Neural cell (in vitro differentiated cells): ENCODE results near the gene ABHD5. TPM values are rescaled to one million over a fixed set of nuclear protein-coding genes. Genes with fewer than 3 reads are reported as not detected.

Source experiments
- H2AFZ ChIP-seq: fragments of 200-600, 300-800 bp; sonication (generic), shearing (Covaris generic); 2 replicates; pipeline ENCODE4 v1.6.0; 2014; ENCODE audit warnings: low read depth, mild to moderate bottlenecking, antibody characterized with exemption, low read length, moderate library complexity
- H3F3A ChIP-seq: fragments of 200-600 bp; shearing (Covaris generic); 2 replicates; pipeline ENCODE4 v1.6.1; 2016; ENCODE audit warnings: mild to moderate bottlenecking, moderate library complexity, mixed read lengths, antibody characterized with exemption, low read length; ENCODE audit not compliant: insufficient read depth, poor library complexity, severe bottlenecking
- H3K27ac ChIP-seq: fragments of 200-600, 300-800 bp; sonication (generic), shearing (Covaris generic); 2 replicates; pipeline ENCODE4 v1.5.1; 2014; ENCODE audit warnings: mild to moderate bottlenecking, low read length, moderate library complexity
- H3K27me3 ChIP-seq: fragments of 300-800, 200-600 bp; sonication (generic), shearing (Covaris generic); 2 replicates; pipeline ENCODE4 v1.6.0; 2014; ENCODE audit warnings: mild to moderate bottlenecking, low read depth, low read length, moderate library complexity; ENCODE audit not compliant: insufficient read depth
- H3K36me3 ChIP-seq: fragments of 300-800, 200-600 bp; sonication (generic), shearing (Covaris generic); 2 replicates; pipeline ENCODE4 v1.5.1; 2014; ENCODE audit warnings: mild to moderate bottlenecking, antibody characterized with exemption, low read length, moderate library complexity; ENCODE audit not compliant: insufficient read depth
- H3K4me2 ChIP-seq: fragments of 300-800, 200-600 bp; sonication (generic), shearing (Covaris generic); 2 replicates; pipeline ENCODE4 v1.6.0; 2014; ENCODE audit warnings: mild to moderate bottlenecking, low read length
- H3K4me3 ChIP-seq: fragments of 300-800, 200-600 bp; sonication (generic), shearing (Covaris generic); 2 replicates; pipeline ENCODE4 v1.5.1; 2014; ENCODE audit warnings: mild to moderate bottlenecking, low read length, moderate library complexity
- H3K79me2 ChIP-seq: fragments of 200-600 bp; shearing (Covaris generic); replicated peaks from 2 replicates; pipeline ENCODE4 v1.6.0; 2014; ENCODE audit warnings: mild to moderate bottlenecking, low read length, moderate library complexity; ENCODE audit not compliant: insufficient read depth
- H3K9ac ChIP-seq: fragments of 300-800, 200-600 bp; sonication (generic), shearing (Covaris generic); 2 replicates; pipeline ENCODE4 v1.6.1; 2016; ENCODE audit warnings: mild to moderate bottlenecking, low read length, mixed read lengths
- H3K9me2 ChIP-seq: fragments of 200-600 bp; shearing (Covaris generic); 2 replicates; pipeline ENCODE4 v1.6.1; 2016; ENCODE audit warnings: mild to moderate bottlenecking, low read length, mixed read lengths; ENCODE audit not compliant: insufficient read depth
- H3K9me3 ChIP-seq: fragments of 200-600, 300-800 bp; sonication (generic), shearing (Covaris generic); 2 replicates; pipeline ENCODE4 v1.6.1; 2016; ENCODE audit warnings: mild to moderate bottlenecking, mixed run types, low read length, moderate library complexity, mixed read lengths
- H4K20me1 ChIP-seq: fragments of 200-600 bp; shearing (Covaris generic); 2 replicates; pipeline ENCODE4 v1.6.1; 2016; ENCODE audit warnings: mild to moderate bottlenecking, mixed run types; ENCODE audit not compliant: insufficient read depth
- EP300 ChIP-seq: fragments of 450-650 bp; conservative IDR thresholded peaks from 2 replicates; pipeline ENCODE4 v1.6.1; 2014; ENCODE audit warnings: antibody characterized with exemption, mild to moderate bottlenecking, moderate library complexity; ENCODE audit not compliant: poor library complexity, severe bottlenecking
- EZH2 ChIP-seq: fragments of 200-600, 300-800 bp; shearing (Covaris generic), sonication (generic); IDR thresholded peaks from 2 replicates; pipeline ENCODE4 v1.6.1; 2014; ENCODE audit warnings: antibody characterized with exemption, low read length, borderline replicate concordance, mild to moderate bottlenecking; ENCODE audit not compliant: insufficient read depth, poor library complexity, severe bottlenecking
- MXI1 ChIP-seq: fragments of 450-650 bp; conservative IDR thresholded peaks from 2 replicates; pipeline ENCODE4 v1.6.1; 2014; ENCODE audit warnings: antibody characterized with exemption, mild to moderate bottlenecking; ENCODE audit not compliant: poor library complexity, severe bottlenecking
- POLR2AphosphoS5 ChIP-seq: IDR thresholded peaks from 2 replicates; pipeline ENCODE4 v1.6.1; 2012
- RAD21 ChIP-seq: fragments of 450-650 bp; conservative IDR thresholded peaks from 2 replicates; pipeline ENCODE4 v1.6.1; 2014; ENCODE audit warnings: antibody characterized with exemption, mild to moderate bottlenecking, moderate library complexity
- SMC3 ChIP-seq: fragments of 450-650 bp; conservative IDR thresholded peaks from 2 replicates; pipeline ENCODE4 v1.6.1; 2014; ENCODE audit warnings: antibody characterized with exemption, mild to moderate bottlenecking, moderate library complexity; ENCODE audit not compliant: poor library complexity
- TAF1 ChIP-seq: IDR thresholded peaks from 2 replicates; pipeline ENCODE4 v1.6.1; 2012; ENCODE audit warnings: low read depth
- polyA plus RNA-seq: library from polyadenylated mRNA; depleted of rRNA; stranded (reverse); fragments of >200 nt; gene quantifications from 2 replicates; pipeline ENCODE4 v1.2.3, GENCODE V29; 2014
- TF ChIP-seq, protein P1 (sequence below): fragments of 450-650 bp; IDR thresholded peaks from 2 replicates; pipeline ENCODE4 v1.5.1; 2014; ENCODE audit warnings: antibody characterized with exemption, mild to moderate bottlenecking, moderate library complexity; ENCODE audit not compliant: poor library complexity, severe bottlenecking
- TF ChIP-seq, protein P2 (sequence below): IDR thresholded peaks from 2 replicates; pipeline ENCODE4 v1.6.1; 2012; ENCODE audit warnings: borderline replicate concordance

ABHD5 gene
- polyA plus RNA-seq, 1 donor from 2014 or later, result 26.6 TPM

DNA sequence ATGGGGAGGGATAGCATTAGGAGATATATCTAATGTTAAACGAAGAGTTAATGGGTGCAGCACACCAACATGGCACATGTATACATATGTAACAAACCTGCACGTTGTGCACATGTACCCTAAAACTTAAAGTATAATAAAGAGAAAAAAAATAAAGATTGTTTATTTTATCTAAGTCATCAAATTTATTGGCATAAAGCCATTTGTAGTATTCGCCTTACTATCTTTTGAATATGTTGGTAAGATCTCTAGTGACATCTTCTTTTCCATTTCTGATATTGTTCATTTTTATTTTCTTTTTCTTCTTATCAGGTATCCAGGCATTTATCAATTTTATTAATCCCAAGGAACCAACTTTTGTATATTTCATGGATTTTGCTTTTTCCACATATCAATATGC, 5.8 kb upstream of the ABHD5 start:
- no peak overlapping the region for H2AFZ ChIP-seq
- H3K27ac ChIP-seq, result no peak overlapping the region
- H3K9me2 ChIP-seq, result no peaks in the 10 kb centered on the region
- no peak overlapping the region for H3K4me2 ChIP-seq
- H3K9ac ChIP-seq, result no peak overlapping the region
- H3K79me2 ChIP-seq, result no peaks in the 10 kb centered on the region
- no peak overlapping the region for H3K4me3 ChIP-seq
- TF ChIP-seq MXI1, result no peak
- TF ChIP-seq EZH2, result no peak
- TF ChIP-seq EP300, result no peak
- no peak for TF ChIP-seq POLR2AphosphoS5
- TF ChIP-seq, protein P1, sequence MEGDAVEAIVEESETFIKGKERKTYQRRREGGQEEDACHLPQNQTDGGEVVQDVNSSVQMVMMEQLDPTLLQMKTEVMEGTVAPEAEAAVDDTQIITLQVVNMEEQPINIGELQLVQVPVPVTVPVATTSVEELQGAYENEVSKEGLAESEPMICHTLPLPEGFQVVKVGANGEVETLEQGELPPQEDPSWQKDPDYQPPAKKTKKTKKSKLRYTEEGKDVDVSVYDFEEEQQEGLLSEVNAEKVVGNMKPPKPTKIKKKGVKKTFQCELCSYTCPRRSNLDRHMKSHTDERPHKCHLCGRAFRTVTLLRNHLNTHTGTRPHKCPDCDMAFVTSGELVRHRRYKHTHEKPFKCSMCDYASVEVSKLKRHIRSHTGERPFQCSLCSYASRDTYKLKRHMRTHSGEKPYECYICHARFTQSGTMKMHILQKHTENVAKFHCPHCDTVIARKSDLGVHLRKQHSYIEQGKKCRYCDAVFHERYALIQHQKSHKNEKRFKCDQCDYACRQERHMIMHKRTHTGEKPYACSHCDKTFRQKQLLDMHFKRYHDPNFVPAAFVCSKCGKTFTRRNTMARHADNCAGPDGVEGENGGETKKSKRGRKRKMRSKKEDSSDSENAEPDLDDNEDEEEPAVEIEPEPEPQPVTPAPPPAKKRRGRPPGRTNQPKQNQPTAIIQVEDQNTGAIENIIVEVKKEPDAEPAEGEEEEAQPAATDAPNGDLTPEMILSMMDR, result no peak
- no peak for TF ChIP-seq SMC3
- TF ChIP-seq RAD21, result no peak
- TF ChIP-seq TAF1, result no peak
- TF ChIP-seq, protein P2, sequence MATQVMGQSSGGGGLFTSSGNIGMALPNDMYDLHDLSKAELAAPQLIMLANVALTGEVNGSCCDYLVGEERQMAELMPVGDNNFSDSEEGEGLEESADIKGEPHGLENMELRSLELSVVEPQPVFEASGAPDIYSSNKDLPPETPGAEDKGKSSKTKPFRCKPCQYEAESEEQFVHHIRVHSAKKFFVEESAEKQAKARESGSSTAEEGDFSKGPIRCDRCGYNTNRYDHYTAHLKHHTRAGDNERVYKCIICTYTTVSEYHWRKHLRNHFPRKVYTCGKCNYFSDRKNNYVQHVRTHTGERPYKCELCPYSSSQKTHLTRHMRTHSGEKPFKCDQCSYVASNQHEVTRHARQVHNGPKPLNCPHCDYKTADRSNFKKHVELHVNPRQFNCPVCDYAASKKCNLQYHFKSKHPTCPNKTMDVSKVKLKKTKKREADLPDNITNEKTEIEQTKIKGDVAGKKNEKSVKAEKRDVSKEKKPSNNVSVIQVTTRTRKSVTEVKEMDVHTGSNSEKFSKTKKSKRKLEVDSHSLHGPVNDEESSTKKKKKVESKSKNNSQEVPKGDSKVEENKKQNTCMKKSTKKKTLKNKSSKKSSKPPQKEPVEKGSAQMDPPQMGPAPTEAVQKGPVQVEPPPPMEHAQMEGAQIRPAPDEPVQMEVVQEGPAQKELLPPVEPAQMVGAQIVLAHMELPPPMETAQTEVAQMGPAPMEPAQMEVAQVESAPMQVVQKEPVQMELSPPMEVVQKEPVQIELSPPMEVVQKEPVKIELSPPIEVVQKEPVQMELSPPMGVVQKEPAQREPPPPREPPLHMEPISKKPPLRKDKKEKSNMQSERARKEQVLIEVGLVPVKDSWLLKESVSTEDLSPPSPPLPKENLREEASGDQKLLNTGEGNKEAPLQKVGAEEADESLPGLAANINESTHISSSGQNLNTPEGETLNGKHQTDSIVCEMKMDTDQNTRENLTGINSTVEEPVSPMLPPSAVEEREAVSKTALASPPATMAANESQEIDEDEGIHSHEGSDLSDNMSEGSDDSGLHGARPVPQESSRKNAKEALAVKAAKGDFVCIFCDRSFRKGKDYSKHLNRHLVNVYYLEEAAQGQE, result no peak
- H3F3A ChIP-seq, result no peaks in the 10 kb centered on the region
- no peaks in the 10 kb centered on the region for H4K20me1 ChIP-seq
- no peaks in the 10 kb centered on the region for H3K27me3 ChIP-seq
- no peaks in the 10 kb centered on the region for H3K36me3 ChIP-seq
- H3K9me3 ChIP-seq, result no peaks in the 10 kb centered on the region

DNA sequence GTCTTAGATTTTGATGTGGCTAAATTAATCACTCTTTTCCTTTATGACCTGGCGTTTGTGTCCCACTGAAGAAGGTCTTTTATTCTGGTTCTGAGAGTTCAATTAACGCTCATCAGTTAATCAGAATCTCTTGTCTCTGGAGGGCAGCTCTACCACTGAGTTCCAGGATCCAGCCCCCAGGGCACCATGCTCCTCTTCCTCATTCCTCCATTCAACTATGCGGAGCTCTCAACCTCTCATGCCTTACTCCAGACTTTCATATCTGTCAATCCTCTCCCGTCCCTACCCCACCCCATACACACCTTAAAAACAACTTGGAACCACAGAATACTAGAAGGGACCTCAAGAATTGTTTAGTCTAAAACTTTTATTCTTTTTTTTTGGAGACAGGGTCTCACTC, 4.8 kb upstream of the ABHD5 start:
- no peaks in the 10 kb centered on the region for H4K20me1 ChIP-seq
- H3K79me2 ChIP-seq, result no peaks in the 10 kb centered on the region
- no peak overlapping the region for H3K4me2 ChIP-seq
- H3K36me3 ChIP-seq, result no peaks in the 10 kb centered on the region
- no peaks in the 10 kb centered on the region for H3K9me2 ChIP-seq
- H3K27ac ChIP-seq, result no peak overlapping the region
- no peaks in the 10 kb centered on the region for H3K27me3 ChIP-seq
- H3K9ac ChIP-seq, result no peak overlapping the region
- H2AFZ ChIP-seq, result no peak overlapping the region
- TF ChIP-seq MXI1 (no peak), EP300 (no peak), SMC3 (no peak)
- H3K4me3 ChIP-seq, result no peak overlapping the region
- no peaks in the 10 kb centered on the region for H3K9me3 ChIP-seq
- no peaks in the 10 kb centered on the region for H3F3A ChIP-seq

DNA sequence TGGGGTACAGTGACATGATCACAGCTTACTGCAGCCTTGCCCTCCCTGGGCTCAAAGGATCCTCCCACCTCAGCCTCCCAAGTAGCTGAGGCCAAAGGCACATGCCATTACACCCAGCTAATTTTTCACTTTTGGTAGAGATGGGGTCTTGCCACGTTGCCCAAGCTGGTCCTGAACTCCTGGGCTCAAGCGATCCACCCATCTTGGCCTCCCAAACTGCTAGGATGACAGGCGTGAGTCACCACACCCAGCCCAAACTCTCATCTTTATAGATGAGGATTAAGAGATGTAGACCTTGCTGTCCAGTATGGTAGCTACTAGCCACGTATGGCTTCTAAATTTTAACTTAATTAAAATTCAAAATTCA, 4.4 kb upstream of the ABHD5 start:
- no peak overlapping the region for H3K4me3 ChIP-seq
- H3K9me3 ChIP-seq, result no peaks in the 10 kb centered on the region
- no peaks in the 10 kb centered on the region for H3K36me3 ChIP-seq
- no peaks in the 10 kb centered on the region for H3K27me3 ChIP-seq
- H3K9me2 ChIP-seq, result no peaks in the 10 kb centered on the region
- H3F3A ChIP-seq, result no peaks in the 10 kb centered on the region
- H3K79me2 ChIP-seq, result no peaks in the 10 kb centered on the region
- no peak for TF ChIP-seq POLR2AphosphoS5
- no peak overlapping the region for H3K27ac ChIP-seq
- no peaks in the 10 kb centered on the region for H4K20me1 ChIP-seq
- H3K9ac ChIP-seq, result no peak overlapping the region
- no peak overlapping the region for H2AFZ ChIP-seq
- no peak overlapping the region for H3K4me2 ChIP-seq
